SK-N-SH (cell line): ENCODE results near the gene MAP7. TPM values are rescaled to one million over a fixed set of nuclear protein-coding genes. Genes with fewer than 3 reads are reported as not detected.

Experiments
- CTCF ChIA-PET: fragments of 300-600, 350-600 bp; formaldehyde crosslinking; extraction: SDS; loops from one replicate; lab custom pipeline; 2021; lab: Yijun Ruan, JAX
- POLR2A ChIA-PET: fragments of 350-600 bp; sonication (Branson Sonifier 250); formaldehyde crosslinking; extraction: SDS; loops from one replicate; lab custom pipeline; 2020; ENCODE audit warnings: antibody characterized with exemption, inconsistent platforms; lab: Yijun Ruan, JAX
- DNase-seq: peaks from one replicate; pipeline ENCODE4 v3.0.0; 2012
- H2AFZ ChIP-seq: fragments of 200-600 bp; sonication (generic); 2 replicates; pipeline ENCODE4 v1.8.1; 2016; ENCODE audit warnings: antibody characterized with exemption, mild to moderate bottlenecking, low read depth
- H3F3A ChIP-seq: fragments of 200-600 bp; sonication (generic); replicated peaks from 2 replicates; pipeline ENCODE3; 2016; ENCODE audit warnings: antibody characterized with exemption, mild to moderate bottlenecking; ENCODE audit not compliant: insufficient read depth
- H3K27ac ChIP-seq, 2 experiments: fragments of 200-500 bp in 1 of 2; fragments of 200-600 bp in 1 of 2; sonication (Bioruptor generic) in 1 of 2; sonication (generic), shearing (Covaris generic) in 1 of 2; 2 replicates each; pipeline versions ENCODE4 v1.5.1 to v1.6.1; 2014 to 2016; ENCODE audit warnings: low read depth in 2 of 2, inconsistent platforms in 1 of 2, low read length in 1 of 2, mild to moderate bottlenecking in 1 of 2, mixed read lengths in 1 of 2
- H3K27me3 ChIP-seq: fragments of 200-600 bp; sonication (generic), shearing (Covaris generic); 2 replicates; pipeline ENCODE4 v1.6.1; 2016; ENCODE audit warnings: mixed run types; ENCODE audit not compliant: insufficient read depth
- H3K36me3 ChIP-seq, 2 experiments: fragments of 200-500 bp in 1 of 2; fragments of 200-600 bp in 1 of 2; sonication (Bioruptor generic) in 1 of 2; sonication (generic) in 1 of 2; replicated peaks in 1 of 2; 2 replicates each; pipeline versions ENCODE3 to v1.5.1; 2014 to 2016; ENCODE audit warnings: low read length in 1 of 2, mild to moderate bottlenecking in 1 of 2; ENCODE audit not compliant: insufficient read depth in 2 of 2, control insufficient read depth in 1 of 2
- H3K4me1 ChIP-seq, 2 experiments: fragments of 200-500 bp in 1 of 2; fragments of 200-600 bp in 1 of 2; sonication (Bioruptor generic) in 1 of 2; sonication (generic), shearing (Covaris generic) in 1 of 2; 2 replicates each; pipeline versions ENCODE4 v1.5.1 to v1.6.1; 2014 to 2016; ENCODE audit warnings: low read depth in 1 of 2, low read length in 1 of 2, mixed run types in 1 of 2; ENCODE audit not compliant: insufficient read depth in 2 of 2, control insufficient read depth in 1 of 2
- H3K4me2 ChIP-seq: fragments of 200-600 bp; sonication (generic), shearing (Covaris generic); 2 replicates; pipeline ENCODE4 v1.6.1; 2017; ENCODE audit warnings: mixed run types
- H3K4me3 ChIP-seq, 2 experiments: fragments of 200-500 bp in 1 of 2; fragments of 200-600 bp in 1 of 2; sonication (Bioruptor generic) in 1 of 2; sonication (generic), shearing (Covaris generic) in 1 of 2; 2 replicates each; pipeline versions ENCODE4 v1.5.1 to v1.8.1; 2014 to 2016; ENCODE audit warnings: low read depth in 2 of 2, inconsistent platforms in 1 of 2, low read length in 1 of 2, mild to moderate bottlenecking in 1 of 2, mixed read lengths in 1 of 2, moderate library complexity in 1 of 2
- H3K79me2 ChIP-seq: fragments of 200-600 bp; sonication (generic); 2 replicates; pipeline ENCODE4 v1.8.1; 2017; ENCODE audit warnings: mild to moderate bottlenecking; ENCODE audit not compliant: insufficient read depth
- H3K9ac ChIP-seq: fragments of 200-600 bp; sonication (generic); 2 replicates; pipeline ENCODE4 v1.6.1; 2017; ENCODE audit warnings: mixed run types
- H3K9me2 ChIP-seq: fragments of 200-600 bp; sonication (generic); 2 replicates; pipeline ENCODE4 v1.6.1; 2017; ENCODE audit warnings: mixed run types
- H3K9me3 ChIP-seq: fragments of 200-600 bp; sonication (generic); 2 replicates; pipeline ENCODE4 v1.6.1; 2017; ENCODE audit warnings: mixed run types, mild to moderate bottlenecking, moderate library complexity
- H4K20me1 ChIP-seq: fragments of 200-600 bp; sonication (generic); 2 replicates; pipeline ENCODE4 v1.6.1; 2017; ENCODE audit warnings: mild to moderate bottlenecking, mixed run types; ENCODE audit not compliant: insufficient read depth
- EZH2phosphoT487 ChIP-seq: fragments of 200-600 bp; sonication (generic); IDR thresholded peaks from 2 replicates; pipeline ENCODE4 v1.6.1; 2017; ENCODE audit warnings: low read depth, mixed run types, mild to moderate bottlenecking, antibody characterized with exemption, moderate library complexity, borderline replicate concordance
- FOSL2 ChIP-seq: IDR thresholded peaks from 2 replicates; pipeline ENCODE4 v1.4.0; 2012; ENCODE audit warnings: low read depth, mild to moderate bottlenecking, moderate library complexity, borderline replicate concordance
- FOXJ3 ChIP-seq: sonication (generic); formaldehyde crosslinking; IDR thresholded peaks from 2 replicates; pipeline ENCODE4 v1.5.1; 2020; ENCODE audit warnings: mild to moderate bottlenecking, missing genetic modification reagents
- GABPA ChIP-seq: IDR thresholded peaks from 2 replicates; pipeline ENCODE4 v1.4.0; 2012; ENCODE audit warnings: low read depth, mild to moderate bottlenecking
- JUND ChIP-seq: IDR thresholded peaks from 2 replicates; pipeline ENCODE4 v1.4.0; 2012
- PBX3 ChIP-seq: IDR thresholded peaks from 2 replicates; pipeline ENCODE4; 2012
- RFX5 ChIP-seq: IDR thresholded peaks from 2 replicates; pipeline ENCODE4 v1.6.1; 2012; ENCODE audit warnings: mild to moderate bottlenecking, improper control_type of control experiment, low read length
- TAF1 ChIP-seq: IDR thresholded peaks from 2 replicates; pipeline ENCODE4 v1.6.1; 2012; ENCODE audit warnings: low read depth, mild to moderate bottlenecking, low read length, moderate library complexity, borderline replicate concordance
- TEAD4 ChIP-seq: IDR thresholded peaks from 2 replicates; pipeline ENCODE4 v1.4.0; 2012; ENCODE audit warnings: mild to moderate bottlenecking, borderline replicate concordance; ENCODE audit not compliant: insufficient read depth
- YY1 ChIP-seq: IDR thresholded peaks from 2 replicates; pipeline ENCODE4 v1.4.0; 2012; ENCODE audit warnings: low read depth, mild to moderate bottlenecking
- WGBS: methylation state at CpG from one replicate; pipeline ENCODE4 v1.1.6; 2017; ENCODE audit warnings: low lambda C conversion rate; 5-methylcytosine and 5-hydroxymethylcytosine counted together
- polyA plus RNA-seq, 3 experiments: library from polyadenylated mRNA; depleted of rRNA; stranded (reverse); fragments of >200 nt; gene quantifications; 2 replicates each; pipeline ENCODE4 v1.2.3, GENCODE V29; 2012
- TF ChIP-seq, protein P1 (sequence below): IDR thresholded peaks from 2 replicates; pipeline ENCODE4 v1.6.1; 2012; ENCODE audit warnings: mild to moderate bottlenecking, low read depth, low read length, moderate library complexity
- TF ChIP-seq, protein P2 (sequence below): fragments of 150-350 bp; IDR thresholded peaks from 2 replicates; pipeline ENCODE4 v1.6.1; 2017; ENCODE audit warnings: antibody characterized with exemption, low read length, low read depth, borderline replicate concordance

Gene MAP7
- polyA plus RNA-seq, 1 of the 3 experiments (the other 2 are of a cell fraction), result 0.76 TPM

DNA sequence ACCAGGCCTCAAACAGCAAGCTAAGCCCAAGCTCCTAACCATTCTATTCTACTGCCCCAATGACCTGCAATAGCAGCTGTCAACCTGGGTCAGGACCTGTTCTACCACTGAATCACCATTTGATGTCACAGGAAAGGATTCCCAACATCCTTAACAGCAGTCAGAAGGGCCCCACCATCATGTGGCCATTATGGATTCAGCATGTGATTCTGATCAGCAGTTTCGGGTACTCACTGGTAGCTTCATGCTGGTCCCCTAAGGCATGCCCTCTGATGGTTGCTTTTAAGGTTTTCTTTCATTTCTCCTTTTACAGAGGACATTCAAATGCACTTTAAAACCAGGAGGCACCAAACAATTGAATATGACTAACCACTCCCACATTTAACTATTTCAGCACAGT is 37.3 kb upstream of the MAP7 start:
- Histone ChIP-seq H3K27me3 (no peaks in the 10 kb centered on the region), H3K79me2 (no peaks in the 10 kb centered on the region; the same call in 1 of the 2 replicates), H3K4me3 (no peak overlapping the region), H3K4me2 (no peak overlapping the region), H3K9me3 (no peaks in the 10 kb centered on the region), H2AFZ (no peak overlapping the region), H3K9me2 (no peaks in the 10 kb centered on the region), H3K9ac (no peak overlapping the region), H4K20me1 (no peaks in the 10 kb centered on the region), H3K36me3 (peaks cover 5 to 15% of the 10 kb centered on the region in 2 experiments), H3K4me1 (peaks cover 0 to 6% of the 10 kb centered on the region in 2 experiments; a peak in 1 of 4 replicates), H3K27ac (peak overlapping the region in 1 of 2 experiments; percentile 85; a peak in 1 of 4 replicates), H3F3A (peaks cover 14% of the 10 kb centered on the region)
- DNase-seq, result no peak
- POLR2A ChIA-PET, result no interaction called here
- CTCF ChIA-PET, result interaction anchor here (1.1 to 2.8 kb wide), 2 partner anchors 57 to 205 kb away, joined by 4 to 9 read pairs; partner anchors contain the start of gene MAP3K5
- TF ChIP-seq, protein P1, sequence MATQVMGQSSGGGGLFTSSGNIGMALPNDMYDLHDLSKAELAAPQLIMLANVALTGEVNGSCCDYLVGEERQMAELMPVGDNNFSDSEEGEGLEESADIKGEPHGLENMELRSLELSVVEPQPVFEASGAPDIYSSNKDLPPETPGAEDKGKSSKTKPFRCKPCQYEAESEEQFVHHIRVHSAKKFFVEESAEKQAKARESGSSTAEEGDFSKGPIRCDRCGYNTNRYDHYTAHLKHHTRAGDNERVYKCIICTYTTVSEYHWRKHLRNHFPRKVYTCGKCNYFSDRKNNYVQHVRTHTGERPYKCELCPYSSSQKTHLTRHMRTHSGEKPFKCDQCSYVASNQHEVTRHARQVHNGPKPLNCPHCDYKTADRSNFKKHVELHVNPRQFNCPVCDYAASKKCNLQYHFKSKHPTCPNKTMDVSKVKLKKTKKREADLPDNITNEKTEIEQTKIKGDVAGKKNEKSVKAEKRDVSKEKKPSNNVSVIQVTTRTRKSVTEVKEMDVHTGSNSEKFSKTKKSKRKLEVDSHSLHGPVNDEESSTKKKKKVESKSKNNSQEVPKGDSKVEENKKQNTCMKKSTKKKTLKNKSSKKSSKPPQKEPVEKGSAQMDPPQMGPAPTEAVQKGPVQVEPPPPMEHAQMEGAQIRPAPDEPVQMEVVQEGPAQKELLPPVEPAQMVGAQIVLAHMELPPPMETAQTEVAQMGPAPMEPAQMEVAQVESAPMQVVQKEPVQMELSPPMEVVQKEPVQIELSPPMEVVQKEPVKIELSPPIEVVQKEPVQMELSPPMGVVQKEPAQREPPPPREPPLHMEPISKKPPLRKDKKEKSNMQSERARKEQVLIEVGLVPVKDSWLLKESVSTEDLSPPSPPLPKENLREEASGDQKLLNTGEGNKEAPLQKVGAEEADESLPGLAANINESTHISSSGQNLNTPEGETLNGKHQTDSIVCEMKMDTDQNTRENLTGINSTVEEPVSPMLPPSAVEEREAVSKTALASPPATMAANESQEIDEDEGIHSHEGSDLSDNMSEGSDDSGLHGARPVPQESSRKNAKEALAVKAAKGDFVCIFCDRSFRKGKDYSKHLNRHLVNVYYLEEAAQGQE, result no peak
- TF ChIP-seq YY1 (no peak), TAF1 (no peak), EZH2phosphoT487 (no peak), PBX3 (no peak), RFX5 (no peak), FOSL2 (no peak), GABPA (no peak), TEAD4 (no peak), FOXJ3 (CRISPR knock-in tag) (no peak), JUND (no peak)
- TF ChIP-seq, protein P2, sequence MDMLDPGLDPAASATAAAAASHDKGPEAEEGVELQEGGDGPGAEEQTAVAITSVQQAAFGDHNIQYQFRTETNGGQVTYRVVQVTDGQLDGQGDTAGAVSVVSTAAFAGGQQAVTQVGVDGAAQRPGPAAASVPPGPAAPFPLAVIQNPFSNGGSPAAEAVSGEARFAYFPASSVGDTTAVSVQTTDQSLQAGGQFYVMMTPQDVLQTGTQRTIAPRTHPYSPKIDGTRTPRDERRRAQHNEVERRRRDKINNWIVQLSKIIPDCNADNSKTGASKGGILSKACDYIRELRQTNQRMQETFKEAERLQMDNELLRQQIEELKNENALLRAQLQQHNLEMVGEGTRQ, result no peak
- WGBS, result 100% methylated on average over 1 of the region's 1 CpG
